Jurkat, Clone E6-1 (cell line): ENCODE measurements around the gene VAMP2.
A peak's percentile ranks its signal among the peaks of the same experiment; 100 is the strongest.

Source experiments
- DNase-seq: peaks from one replicate; pipeline ENCODE4 v3.0.0-alpha.2; 2011; ENCODE audit warnings: low read depth, low spot score
- H3K4me3 ChIP-seq: 2 replicates; pipeline ENCODE4 v1.5.1; 2011; ENCODE audit warnings: mild to moderate bottlenecking, low read length, control low read depth, moderate library complexity

Gene VAMP2

GRCh38 chr17:8158267-8159031, 4.3 kb downstream of the VAMP2 start:
- H3K4me3 ChIP-seq: no peak overlapping the region
- peak; percentile 73 for DNase-seq

GRCh38 chr17:8156246-8156992, 6.3 kb downstream of the VAMP2 start:
- peak overlapping the region; percentile 73 for H3K4me3 ChIP-seq
- DNase-seq: peak; percentile 100

GRCh38 chr17:8155996-8156245, 6.8 kb downstream of the VAMP2 start:
- no peak for DNase-seq

GRCh38 chr17:8155231-8155995, 7.3 kb downstream of the VAMP2 start:
- H3K4me3 ChIP-seq: peak overlapping the region; percentile 73

More at GRCh38 chr17:8155996-8156245, 6.8 kb downstream of the VAMP2 start:
- H3K4me3 ChIP-seq: peak overlapping the region; percentile 73

GRCh38 chr17:8154608-8155155, 8.1 kb downstream of the VAMP2 start:
- DNase-seq: no peak

More at GRCh38 chr17:8155231-8155995, 7.3 kb downstream of the VAMP2 start:
- DNase-seq: no peak

GRCh38 chr17:8153957-8154607, 8.7 kb downstream of the VAMP2 start:
- DNase-seq: no peak

More at GRCh38 chr17:8154608-8155155, 8.1 kb downstream of the VAMP2 start:
- H3K4me3 ChIP-seq: no peak overlapping the region

GRCh38 chr17:8153525-8153956, 9.2 kb downstream of the VAMP2 start:
- no peak overlapping the region for H3K4me3 ChIP-seq
- no peak for DNase-seq

More at GRCh38 chr17:8153957-8154607, 8.7 kb downstream of the VAMP2 start:
- peak overlapping the region; percentile 28; the same call in 1 of the 2 replicates for H3K4me3 ChIP-seq

- DNase-seq: no peak
- H3K4me3 ChIP-seq: peak overlapping the region; percentile 95
These were observed 9.7 kb downstream of the VAMP2 start for GRCh38 chr17:8153031-8153451.

- DNase-seq: peak; percentile 87
- H3K4me3 ChIP-seq: peak within 1 kb of the TSS; percentile 95
These were observed 10.5 kb downstream of the VAMP2 start, which contains the start of gene PER1 for GRCh38 chr17:8152112-8152775. TSS of gene PER1 (minus strand) at chr17:8152404. CDS start at chr17:8150706, 1,698 bp downstream.

- peak overlapping the region; percentile 95 for H3K4me3 ChIP-seq
- DNase-seq: no peak
These were observed 11.1 kb downstream of the VAMP2 start for GRCh38 chr17:8151641-8152111.

GRCh38 chr17:8151120-8151640, 11.6 kb downstream of the VAMP2 start:
- peak; percentile 87 for DNase-seq
- peak overlapping the region; percentile 95 for H3K4me3 ChIP-seq

- H3K4me3 ChIP-seq: peak overlapping the region; percentile 95
- no peak for DNase-seq
These were observed 12.3 kb downstream of the VAMP2 start for GRCh38 chr17:8150194-8151119.

- DNase-seq: no peak
- no peak overlapping the region for H3K4me3 ChIP-seq
These were observed 13.1 kb downstream of the VAMP2 start for GRCh38 chr17:8149419-8150193.

GRCh38 chr17:8148560-8148959, 14.2 kb downstream of the VAMP2 start:
- no peak for DNase-seq
- H3K4me3 ChIP-seq: no peak overlapping the region

- no peak overlapping the region for H3K4me3 ChIP-seq
- DNase-seq: no peak
These were observed 14.8 kb downstream of the VAMP2 start for GRCh38 chr17:8147805-8148404.
